PC-3 (cell line): ENCODE data around the gene PHF19. TPM values are rescaled to one million over a fixed set of nuclear protein-coding genes. Genes with fewer than 3 reads are reported as not detected.

Experiments
- ATAC-seq: fragments of 200-7000 bp; cut with Tn5 transposase; 2 replicates; pipeline ENCODE4 v1.9.1; 2020; ENCODE audit warnings: mild to moderate bottlenecking, moderate library complexity
- BruUV-seq: library from RNA; stranded (reverse); fragments of 400-500 nt; replicated peaks from 2 replicates; lab custom pipeline; 2021; lab: Mats Ljungman, UMichigan
- CTCF ChIA-PET: fragments of 300-600 bp; sonication (Branson Sonifier 250); formaldehyde crosslinking; loops from one replicate; lab custom pipeline; 2022; ENCODE audit warnings: antibody characterized with exemption; lab: Charles Lee
- POLR2A ChIA-PET: fragments of 300-600 bp; sonication (Branson Sonifier 250); formaldehyde crosslinking; loops from one replicate; lab custom pipeline; 2022; ENCODE audit warnings: antibody characterized with exemption; ENCODE audit not compliant: unreplicated experiment; lab: Charles Lee
- DNase-seq: peaks from one replicate; pipeline ENCODE4 v3.0.0-alpha.2; 2015
- H2AFZ ChIP-seq: fragments of 300-600 bp; sonication (generic); 2 replicates; pipeline ENCODE4 v1.6.0; 2016; ENCODE audit warnings: antibody characterized with exemption, low read length
- H3F3A ChIP-seq: fragments of 300-600 bp; sonication (generic); one replicate; pipeline ENCODE4 v1.6.0; 2017; ENCODE audit warnings: antibody characterized with exemption, low read length, control low read depth, mild to moderate bottlenecking; ENCODE audit not compliant: unreplicated experiment
- H3K27ac ChIP-seq: fragments of 300-600 bp; sonication (generic); 2 replicates; pipeline ENCODE4 v1.5.1; 2016; ENCODE audit warnings: mild to moderate bottlenecking, low read length
- H3K27me3 ChIP-seq: fragments of 300-600 bp; sonication (generic); 2 replicates; pipeline ENCODE4 v1.6.1; 2016; ENCODE audit warnings: low read length, mixed read lengths
- H3K36me3 ChIP-seq: fragments of 300-600 bp; sonication (generic); 2 replicates; pipeline ENCODE4 v1.6.1; 2016; ENCODE audit warnings: low read depth, mixed run types, low read length, mixed read lengths
- H3K4me1 ChIP-seq: fragments of 300-600 bp; sonication (generic); 2 replicates; pipeline ENCODE4 v1.5.1; 2016; ENCODE audit warnings: low read length; ENCODE audit not compliant: insufficient read depth
- H3K4me2 ChIP-seq: fragments of 300-600 bp; sonication (generic); 2 replicates; pipeline ENCODE4 v1.6.0; 2016; ENCODE audit warnings: low read length
- H3K4me3 ChIP-seq: fragments of 300-600 bp; sonication (generic); 2 replicates; pipeline ENCODE4 v1.5.1; 2016; ENCODE audit warnings: mild to moderate bottlenecking, low read length, mixed read lengths
- H3K79me2 ChIP-seq: fragments of 300-600 bp; sonication (generic); 2 replicates; pipeline ENCODE4 v1.6.1; 2017; ENCODE audit warnings: low read length, mixed read lengths
- H3K9ac ChIP-seq: fragments of 300-600 bp; sonication (generic); 2 replicates; pipeline ENCODE4 v1.6.0; 2016; ENCODE audit warnings: mild to moderate bottlenecking, low read length
- H3K9me2 ChIP-seq: fragments of 300-600 bp; sonication (generic); replicated peaks from 2 replicates; pipeline ENCODE4 v1.6.1; 2016; ENCODE audit warnings: mixed run types, low read length, mixed read lengths
- H3K9me3 ChIP-seq: fragments of 300-600 bp; sonication (generic); 2 replicates; pipeline ENCODE4 v1.6.1; 2016; ENCODE audit warnings: low read length, mixed read lengths
- H4K20me1 ChIP-seq: fragments of 300-600 bp; sonication (generic); 2 replicates; pipeline ENCODE4 v1.6.1; 2016; ENCODE audit warnings: low read length, mixed read lengths
- EZH2 ChIP-seq: fragments of 300-600 bp; sonication (generic); IDR thresholded peaks from one replicate; pipeline ENCODE4 v1.6.1; 2017; ENCODE audit warnings: antibody characterized with exemption, mild to moderate bottlenecking, low read length; ENCODE audit not compliant: unreplicated experiment
- EZH2phosphoT487 ChIP-seq: fragments of 300-600 bp; sonication (generic); IDR thresholded peaks from 2 replicates; pipeline ENCODE4 v1.6.1; 2018; ENCODE audit warnings: mild to moderate bottlenecking, antibody characterized with exemption, low read length, borderline replicate concordance
- intact Hi-C: fragments of 100-400 bp; cut with micrococcal nuclease; formaldehyde crosslinking; loops from 2 replicates; pipeline ENCODE4 v1.9.0; 2023
- total RNA-seq: library from RNA; depleted of rRNA; stranded (reverse); fragments of >200 nt; gene quantifications from 2 replicates; pipeline ENCODE4 v1.2.3, GENCODE V29; 2014
- TF ChIP-seq, protein P1 (sequence below): fragments of 300-600 bp; sonication (generic); conservative IDR thresholded peaks from 2 replicates; pipeline ENCODE4 v1.5.1; 2017; ENCODE audit warnings: antibody characterized with exemption, low read depth, mild to moderate bottlenecking, low read length

The PHF19 gene
- total RNA-seq, 1 experiment from 2014 or later, result 104 TPM

DNA sequence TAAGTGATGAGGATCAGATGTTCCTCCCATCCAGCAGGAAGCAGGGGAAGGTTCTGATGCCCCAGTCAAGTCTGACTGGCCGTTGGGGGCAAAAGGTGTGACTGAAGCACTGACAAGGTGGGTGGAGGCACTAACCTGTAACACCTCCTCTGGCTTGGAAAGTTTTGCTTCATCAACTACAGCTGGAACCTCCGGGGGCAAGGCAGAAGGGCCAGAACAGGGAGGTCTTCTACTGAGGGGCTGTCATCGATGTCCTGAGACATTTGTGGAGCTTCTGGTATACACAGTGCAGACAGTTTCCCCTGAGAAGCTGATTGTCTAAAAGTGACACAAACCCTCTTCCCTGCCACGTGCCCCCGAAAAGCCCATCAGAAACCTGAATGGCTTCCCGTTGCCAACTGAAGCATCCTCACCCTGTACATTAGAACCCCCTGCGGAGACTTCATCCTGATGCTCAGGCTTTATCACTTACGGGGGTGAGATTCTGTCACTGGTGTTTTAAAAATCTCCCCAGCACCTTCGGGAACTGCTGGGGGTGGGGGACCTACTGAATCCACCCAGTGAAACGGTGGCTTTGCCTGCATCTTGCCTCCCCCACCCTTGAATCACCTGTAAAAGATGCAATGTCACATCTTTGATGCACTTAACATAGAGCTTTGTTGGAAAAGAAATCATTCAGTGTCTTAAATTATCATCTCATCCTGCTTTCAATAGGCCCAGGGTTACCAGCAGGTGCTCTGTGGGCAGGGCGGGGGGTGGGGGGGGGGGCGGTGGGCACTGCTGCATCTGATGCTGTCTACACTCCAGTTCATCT, 25.0 kb upstream of the PHF19 start:
- Histone ChIP-seq H3K9me3 (no peaks in the 10 kb centered on the region), H3K4me3 (no peak overlapping the region), H3F3A (no peaks in the 10 kb centered on the region), H3K9me2 (no peaks in the 10 kb centered on the region), H3K79me2 (no peaks in the 10 kb centered on the region), H3K4me1 (no peaks in the 10 kb centered on the region), H2AFZ (no peak overlapping the region), H4K20me1 (no peaks in the 10 kb centered on the region), H3K27me3 (no peaks in the 10 kb centered on the region), H3K27ac (no peak overlapping the region), H3K4me2 (no peak overlapping the region), H3K9ac (no peak overlapping the region), H3K36me3 (no peaks in the 10 kb centered on the region)
- no peak for ATAC-seq
- no peak for DNase-seq
- TF ChIP-seq, protein P1, sequence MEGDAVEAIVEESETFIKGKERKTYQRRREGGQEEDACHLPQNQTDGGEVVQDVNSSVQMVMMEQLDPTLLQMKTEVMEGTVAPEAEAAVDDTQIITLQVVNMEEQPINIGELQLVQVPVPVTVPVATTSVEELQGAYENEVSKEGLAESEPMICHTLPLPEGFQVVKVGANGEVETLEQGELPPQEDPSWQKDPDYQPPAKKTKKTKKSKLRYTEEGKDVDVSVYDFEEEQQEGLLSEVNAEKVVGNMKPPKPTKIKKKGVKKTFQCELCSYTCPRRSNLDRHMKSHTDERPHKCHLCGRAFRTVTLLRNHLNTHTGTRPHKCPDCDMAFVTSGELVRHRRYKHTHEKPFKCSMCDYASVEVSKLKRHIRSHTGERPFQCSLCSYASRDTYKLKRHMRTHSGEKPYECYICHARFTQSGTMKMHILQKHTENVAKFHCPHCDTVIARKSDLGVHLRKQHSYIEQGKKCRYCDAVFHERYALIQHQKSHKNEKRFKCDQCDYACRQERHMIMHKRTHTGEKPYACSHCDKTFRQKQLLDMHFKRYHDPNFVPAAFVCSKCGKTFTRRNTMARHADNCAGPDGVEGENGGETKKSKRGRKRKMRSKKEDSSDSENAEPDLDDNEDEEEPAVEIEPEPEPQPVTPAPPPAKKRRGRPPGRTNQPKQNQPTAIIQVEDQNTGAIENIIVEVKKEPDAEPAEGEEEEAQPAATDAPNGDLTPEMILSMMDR, result no peak
- no peak for TF ChIP-seq EZH2
- no peak for TF ChIP-seq EZH2phosphoT487
- no TSS peak for BruUV-seq
- POLR2A ChIA-PET, result no interaction called here
- intact Hi-C loops, result no loop called here
- CTCF ChIA-PET, result no interaction called here

DNA sequence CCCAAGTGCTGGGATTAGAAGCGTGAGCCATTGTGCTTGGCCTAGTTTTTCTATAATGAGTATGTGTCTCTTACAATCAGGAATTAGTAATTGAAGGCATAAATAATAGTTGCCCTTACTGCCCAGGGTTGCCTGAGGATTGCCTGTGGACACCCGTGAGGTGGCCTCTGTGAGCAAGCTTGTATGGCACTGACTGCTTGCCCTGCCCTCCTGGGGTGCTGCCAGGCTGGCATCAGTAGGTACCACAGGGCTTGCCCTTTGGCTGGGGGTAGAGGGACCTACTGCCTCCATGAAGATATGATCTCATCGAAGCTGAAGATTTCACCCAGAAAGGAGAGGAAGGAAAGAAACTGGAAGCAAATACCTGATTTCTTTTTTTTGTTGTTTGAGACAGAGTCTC, 23.8 kb upstream of the PHF19 start:
- no peak for TF ChIP-seq EZH2
- TF ChIP-seq, protein P1, result no peak
- TF ChIP-seq EZH2phosphoT487, result no peak
- no peak overlapping the region for H3K4me3 ChIP-seq
- no peaks in the 10 kb centered on the region for H3K27me3 ChIP-seq
- H4K20me1 ChIP-seq, result no peaks in the 10 kb centered on the region
- H3K27ac ChIP-seq, result no peak overlapping the region
- no peaks in the 10 kb centered on the region for H3K4me1 ChIP-seq
- H3K9ac ChIP-seq, result no peak overlapping the region
- ATAC-seq (no peak), DNase-seq (no peak)
- BruUV-seq, result no TSS peak
- no peaks in the 10 kb centered on the region for H3K9me3 ChIP-seq
- POLR2A ChIA-PET, result no interaction called here
- CTCF ChIA-PET, result no interaction called here
- H2AFZ ChIP-seq, result no peak overlapping the region
- intact Hi-C loops, result no loop called here
- H3K4me2 ChIP-seq, result no peak overlapping the region
- no peaks in the 10 kb centered on the region for H3K36me3 ChIP-seq
- H3F3A ChIP-seq, result no peaks in the 10 kb centered on the region
- H3K9me2 ChIP-seq, result no peaks in the 10 kb centered on the region
- no peaks in the 10 kb centered on the region for H3K79me2 ChIP-seq

DNA sequence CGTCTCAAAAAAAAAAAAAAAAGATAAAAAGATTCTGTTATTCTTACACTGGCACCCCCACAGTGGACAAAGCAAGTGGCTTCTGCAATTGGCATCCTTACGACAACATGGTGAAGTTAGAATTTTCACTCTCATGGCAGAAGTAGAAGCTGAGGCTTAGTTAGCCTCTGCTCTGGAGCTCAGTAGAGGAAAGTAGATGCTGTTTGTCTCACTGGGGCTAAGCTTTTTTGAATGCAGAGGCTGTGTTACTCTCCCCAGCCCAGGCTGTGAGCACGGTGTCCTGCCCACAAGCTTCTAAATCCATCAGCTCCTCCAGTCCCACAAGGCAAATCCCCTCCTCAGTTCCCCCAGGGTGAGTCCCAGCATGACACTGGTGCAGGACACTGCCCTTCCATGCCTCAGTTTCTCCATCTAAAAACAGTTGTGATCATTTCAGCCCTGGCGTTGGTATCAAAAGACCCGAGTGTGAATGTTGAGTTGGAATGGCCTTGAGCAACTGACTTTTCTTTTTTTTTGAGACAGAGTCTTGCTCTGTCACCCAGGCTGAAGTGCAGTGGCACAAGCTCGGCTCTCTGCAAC, 22.6 kb upstream of the PHF19 start:
- no peak overlapping the region for H3K4me3 ChIP-seq
- no peaks in the 10 kb centered on the region for H3K36me3 ChIP-seq
- no peak overlapping the region for H3K9ac ChIP-seq
- H3K4me1 ChIP-seq, result no peaks in the 10 kb centered on the region
- H3K27me3 ChIP-seq, result no peaks in the 10 kb centered on the region
- POLR2A ChIA-PET, result no interaction called here
- intact Hi-C loops, result no loop called here
- H4K20me1 ChIP-seq, result no peaks in the 10 kb centered on the region
- DNase-seq, result no peak
- no peaks in the 10 kb centered on the region for H3K79me2 ChIP-seq
- CTCF ChIA-PET, result no interaction called here
- ATAC-seq, result no peak
- no peaks in the 10 kb centered on the region for H3F3A ChIP-seq
- no peak overlapping the region for H3K27ac ChIP-seq
- BruUV-seq, result no TSS peak
- no peak overlapping the region for H3K4me2 ChIP-seq
- TF ChIP-seq EZH2 (no peak), EZH2phosphoT487 (no peak)
- TF ChIP-seq, protein P1, result no peak
- no peak overlapping the region for H2AFZ ChIP-seq
- H3K9me3 ChIP-seq, result no peaks in the 10 kb centered on the region
- no peaks in the 10 kb centered on the region for H3K9me2 ChIP-seq
